ENCODE results near the gene EMC9.
"Not testable (repeated sequence)": the region's sequence is repeated elsewhere in the genome, so short reads cannot be mapped to it uniquely, and the experiment has no call there.

EMC9 gene

GRCh38 chr14:24129410-24129998, 11.9 kb downstream of the EMC9 start:
- DNase-seq, result no peak

GRCh38 chr14:24127673-24128072, 13.7 kb downstream of the EMC9 start:
- no peak for DNase-seq

- no peak for DNase-seq
Measured at GRCh38 chr14:24126939-24127338, 14.5 kb downstream of the EMC9 start.

- no peak for DNase-seq
Measured at GRCh38 chr14:24123424-24124417, 17.7 kb downstream of the EMC9 start.

- no peak for DNase-seq
Measured at GRCh38 chr14:24122898-24123297, 18.5 kb downstream of the EMC9 start.

- no peak for DNase-seq
Measured at GRCh38 chr14:24122416-24122815, 19.0 kb downstream of the EMC9 start.

GRCh38 chr14:24121210-24121609, 20.2 kb downstream of the EMC9 start:
- no peak for DNase-seq

GRCh38 chr14:24119691-24120090, 21.7 kb downstream of the EMC9 start:
- DNase-seq, result no peak

- DNase-seq, result no peak
Measured at GRCh38 chr14:24117179-24117578, 24.2 kb downstream of the EMC9 start.

GRCh38 chr14:24116128-24116814, 25.1 kb downstream of the EMC9 start:
- no peak for DNase-seq

GRCh38 chr14:24115422-24116127, 25.8 kb downstream of the EMC9 start:
- peak in 1 of 3 experiments; percentile 30 for DNase-seq

GRCh38 chr14:24114532-24115421, 26.6 kb downstream of the EMC9 start, which contains the start of the genes DCAF11 and NRL:
Gene DCAF11, plus strand, starts transcription at chr14:24114777. Its CDS starts 818 bp downstream, at chr14:24115595.
Gene NRL, minus strand, starts transcription at chr14:24114949. Its CDS starts 32,101 bp downstream, at chr14:24082848.
- DNase-seq, result peak; percentile 100

GRCh38 chr14:24113801-24114531, 27.4 kb downstream of the EMC9 start:
- peak; percentile 90 to 96 (median 95) for DNase-seq

- DNase-seq, result peak in 1 of 3 experiments; percentile 57
Measured at GRCh38 chr14:24113379-24113800, 28.0 kb downstream of the EMC9 start.

GRCh38 chr14:24110523-24110922, 30.9 kb downstream of the EMC9 start:
- no peak for DNase-seq

- DNase-seq, result no peak
Measured at GRCh38 chr14:24110060-24110459, 31.3 kb downstream of the EMC9 start.

GRCh38 chr14:24108336-24108874, 33.0 kb downstream of the EMC9 start:
- DNase-seq, result no peak

- no peak for DNase-seq
Measured at GRCh38 chr14:24106672-24107271, 34.6 kb downstream of the EMC9 start.

GRCh38 chr14:24105609-24106239, 35.7 kb downstream of the EMC9 start:
- DNase-seq, result not testable (repeated sequence)

Data from NCI-H1417 (cell line).